NCI-H187 treated with DMSO at 0.1 percent for 48 hours (cell line): ENCODE results near the gene ESPNL.

Experiments used
- DNase-seq: peaks from one replicate; lab custom pipeline; 2025; lab: John Stamatoyannopoulos, UW

The ESPNL gene

GRCh38 chr2:238097988-238098871 lies 1.9 kb upstream of the ESPNL start:
- no peak for DNase-seq

- no peak for DNase-seq
Observed at GRCh38 chr2:238098901-238099713, 1.0 kb upstream of the ESPNL start.

GRCh38 chr2:238099714-238100048 lies 459 bp upstream of the ESPNL start:
- DNase-seq = no peak

- no peak for DNase-seq
Observed at GRCh38 chr2:238100821-238101771, 956 bp downstream of the ESPNL start.

- no peak for DNase-seq
Observed at GRCh38 chr2:238101891-238102841, 2.0 kb downstream of the ESPNL start.

- no peak for DNase-seq
Observed at GRCh38 chr2:238102865-238103264, 2.7 kb downstream of the ESPNL start.

- no peak for DNase-seq
Observed at GRCh38 chr2:238103465-238104225, 3.5 kb downstream of the ESPNL start.

- no peak for DNase-seq
Observed at GRCh38 chr2:238104226-238104690, 4.1 kb downstream of the ESPNL start.

GRCh38 chr2:238104691-238105371 lies 4.7 kb downstream of the ESPNL start:
- DNase-seq = no peak

- no peak for DNase-seq
Observed at GRCh38 chr2:238105506-238106338, 5.6 kb downstream of the ESPNL start.

GRCh38 chr2:238106339-238106697 lies 6.2 kb downstream of the ESPNL start:
- no peak for DNase-seq

GRCh38 chr2:238106698-238107524 lies 6.8 kb downstream of the ESPNL start:
- no peak for DNase-seq

- DNase-seq = no peak
Observed at GRCh38 chr2:238107525-238108422, 7.6 kb downstream of the ESPNL start.

GRCh38 chr2:238108423-238109183 lies 8.5 kb downstream of the ESPNL start:
- no peak for DNase-seq

GRCh38 chr2:238113611-238114010 lies 13.5 kb downstream of the ESPNL start:
- DNase-seq = no peak

- DNase-seq = no peak
Observed at GRCh38 chr2:238114331-238114841, 14.2 kb downstream of the ESPNL start.
